GM12864 (cell line): ENCODE results near the gene BCOR.

Experiments used
- DNase-seq: peaks from one replicate; pipeline ENCODE4 v3.0.0-alpha.2; 2011; ENCODE audit warnings: low read depth
- H3K4me3 ChIP-seq: 2 replicates; pipeline ENCODE4 v1.5.1; 2011; ENCODE audit warnings: mild to moderate bottlenecking, low read depth, low read length, control low read depth
- CTCF ChIP-seq: IDR thresholded peaks from 2 replicates; pipeline ENCODE4 v1.5.1; 2011; ENCODE audit warnings: low read depth, mild to moderate bottlenecking, moderate library complexity, low read length, control low read depth, inconsistent platforms; ENCODE audit errors: missing control alignments

BCOR gene

DNA sequence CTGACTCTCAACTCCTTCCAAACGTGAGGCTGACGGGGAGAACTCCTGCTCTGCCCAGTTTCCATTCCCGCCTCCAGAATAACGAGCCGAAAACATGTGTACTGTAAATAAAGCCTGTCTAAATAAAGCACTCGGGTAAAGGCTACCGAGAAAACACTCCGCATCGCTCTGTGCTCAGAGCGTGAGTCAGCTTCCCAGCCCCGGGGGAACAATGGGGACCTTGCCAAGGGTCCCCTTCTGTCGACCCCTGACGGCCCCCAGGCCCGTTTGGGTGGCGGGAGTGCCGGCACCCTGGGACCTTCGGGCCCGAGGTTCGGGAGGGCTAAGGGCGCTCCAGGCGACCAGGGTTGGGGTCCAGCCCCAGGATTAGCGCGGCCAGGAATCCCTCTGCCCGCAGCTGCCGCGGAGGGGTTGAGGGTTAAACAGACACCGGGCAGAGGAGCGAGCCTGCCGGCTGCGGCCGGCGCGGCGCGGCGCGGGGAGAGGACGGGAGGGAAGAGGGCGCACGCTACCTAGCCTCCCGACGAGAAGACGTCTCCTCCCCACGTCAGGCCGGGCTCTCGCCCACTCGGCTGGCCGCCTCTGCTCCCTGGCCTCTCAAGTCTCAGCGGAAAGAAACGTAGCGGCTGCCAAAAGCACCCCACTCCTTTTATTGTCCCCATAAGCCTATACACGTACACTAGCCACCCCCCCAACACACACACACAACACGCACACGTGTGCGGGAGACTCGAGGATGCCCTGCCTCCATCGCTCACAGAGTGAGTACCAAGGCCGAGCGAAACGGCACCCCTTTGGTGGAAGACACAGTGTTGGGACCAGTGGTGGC is 85.5 kb downstream of the BCOR start:
- DNase-seq = no peak
- TF ChIP-seq CTCF = no peak
- peak overlapping the region; percentile 30 for H3K4me3 ChIP-seq

GRCh38 chrX:40011322-40012038 is 86.3 kb downstream of the BCOR start:
- H3K4me3 ChIP-seq = no peak overlapping the region

DNA sequence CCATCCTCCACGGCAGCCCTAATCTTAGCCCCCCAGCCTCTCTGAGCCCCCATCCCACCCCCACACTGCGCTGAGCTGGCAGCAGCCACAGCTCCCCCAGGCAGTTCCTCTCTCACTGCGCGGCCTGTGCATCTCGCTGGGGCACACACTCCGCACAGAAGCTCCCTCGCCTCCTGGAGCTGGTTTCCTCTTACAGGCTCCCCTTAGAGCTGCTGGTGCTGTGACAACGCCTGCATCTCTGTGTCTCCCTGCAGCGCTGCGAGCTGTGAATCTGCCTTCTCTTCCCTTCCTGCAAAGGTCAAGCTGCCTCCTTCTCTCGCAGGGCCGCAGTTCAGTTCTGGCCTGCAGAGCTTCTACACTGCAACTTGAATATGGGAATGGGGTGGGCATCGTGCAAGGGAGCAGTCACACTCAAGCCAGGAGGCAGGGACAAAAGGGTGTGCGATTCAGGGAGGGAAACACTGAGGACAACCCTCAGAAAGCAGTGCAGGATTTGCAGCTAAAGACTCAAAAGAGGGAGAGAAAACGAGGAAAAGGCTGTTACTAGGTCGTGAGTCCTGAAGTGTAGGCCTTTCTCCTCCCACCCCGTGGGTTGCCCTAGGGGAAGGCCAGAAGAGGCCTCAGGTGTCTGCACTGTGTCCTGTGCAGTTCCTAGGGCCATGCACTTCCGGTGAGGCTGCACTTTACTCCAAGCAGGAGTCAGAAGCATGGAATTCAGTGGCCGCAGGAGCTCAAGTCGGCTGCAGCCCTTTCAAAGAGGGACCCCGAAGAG is 87.0 kb downstream of the BCOR start:
- H3K4me3 ChIP-seq = no peak overlapping the region
- DNase-seq = no peak
- TF ChIP-seq CTCF = no peak

More at GRCh38 chrX:40011322-40012038, 86.3 kb downstream of the BCOR start:
- no peak for TF ChIP-seq CTCF
- no peak for DNase-seq

GRCh38 chrX:40009890-40010289 is 87.9 kb downstream of the BCOR start:
- no peak for TF ChIP-seq CTCF
- DNase-seq = no peak
- H3K4me3 ChIP-seq = no peak overlapping the region

- H3K4me3 ChIP-seq = no peak overlapping the region
Measured at GRCh38 chrX:40009462-40009851, 88.3 kb downstream of the BCOR start.

More at GRCh38 chrX:40009462-40009851, 88.3 kb downstream of the BCOR start:
- no peak for TF ChIP-seq CTCF
- no peak for DNase-seq
